Measurements from ENCODE around the gene PEPD. TPM values are rescaled to one million over a fixed set of nuclear protein-coding genes. Genes with fewer than 3 reads are reported as not detected.
A peak's percentile ranks its signal among the peaks of the same experiment; 100 is the strongest.

The PEPD gene
- total RNA-seq, 2 experiments from 2014 or later, result 38.1 to 44.5 TPM

DNA sequence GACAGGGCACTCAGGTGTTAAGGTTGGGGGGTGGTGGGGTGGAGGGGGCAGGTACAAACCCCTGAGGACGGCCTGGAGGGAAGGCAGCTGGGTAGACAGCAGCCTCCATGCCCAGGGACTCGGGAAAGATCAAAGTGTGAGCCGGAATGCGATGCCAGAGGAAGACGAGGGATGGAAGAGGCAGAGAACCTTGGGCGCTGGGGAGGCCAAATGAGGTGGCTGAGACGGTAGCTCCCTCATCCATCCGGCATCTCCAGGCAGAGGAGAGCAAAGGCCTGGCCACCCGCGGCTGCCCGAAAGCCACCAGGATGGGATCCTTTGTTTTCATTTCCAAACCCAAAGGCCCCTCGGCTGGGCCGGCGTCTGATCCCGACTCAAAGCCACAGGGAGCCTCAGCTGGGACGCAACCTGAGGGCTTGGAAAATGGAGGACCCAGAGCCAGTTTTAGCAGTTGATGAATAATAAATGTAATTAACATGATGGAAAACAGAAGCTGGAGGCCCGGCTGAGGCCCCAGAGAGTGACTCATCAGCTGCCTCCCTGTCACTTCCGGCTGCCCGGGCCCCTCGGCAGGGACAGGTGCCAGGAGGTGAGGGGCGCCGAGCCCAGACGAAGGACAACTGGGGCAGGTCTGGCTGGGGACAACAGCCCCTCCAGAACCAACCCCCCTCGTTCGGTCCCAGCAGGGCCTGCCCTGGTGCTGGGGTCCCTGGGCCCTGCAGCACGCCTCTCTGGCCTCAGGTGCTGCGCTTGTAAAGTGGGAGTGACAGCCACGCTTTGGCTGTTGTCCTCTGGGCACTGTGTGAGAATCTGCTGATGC, 86.5 kb downstream of the PEPD start:
- Mint-ChIP-seq H3K4me1 (peaks cover 6% of the 10 kb centered on the region), H3K27ac (no peak overlapping the region), H3K4me3 (no peak overlapping the region), H3K27me3 (no peaks in the 10 kb centered on the region), H3K36me3 (ENCODE audit: low read depth) (no peaks in the 10 kb centered on the region), H3K9me3 (no peaks in the 10 kb centered on the region)
- ChIA-PET CTCF (no interaction called here), POLR2A (no interaction called here)
- DNase-seq, result no peak

DNA sequence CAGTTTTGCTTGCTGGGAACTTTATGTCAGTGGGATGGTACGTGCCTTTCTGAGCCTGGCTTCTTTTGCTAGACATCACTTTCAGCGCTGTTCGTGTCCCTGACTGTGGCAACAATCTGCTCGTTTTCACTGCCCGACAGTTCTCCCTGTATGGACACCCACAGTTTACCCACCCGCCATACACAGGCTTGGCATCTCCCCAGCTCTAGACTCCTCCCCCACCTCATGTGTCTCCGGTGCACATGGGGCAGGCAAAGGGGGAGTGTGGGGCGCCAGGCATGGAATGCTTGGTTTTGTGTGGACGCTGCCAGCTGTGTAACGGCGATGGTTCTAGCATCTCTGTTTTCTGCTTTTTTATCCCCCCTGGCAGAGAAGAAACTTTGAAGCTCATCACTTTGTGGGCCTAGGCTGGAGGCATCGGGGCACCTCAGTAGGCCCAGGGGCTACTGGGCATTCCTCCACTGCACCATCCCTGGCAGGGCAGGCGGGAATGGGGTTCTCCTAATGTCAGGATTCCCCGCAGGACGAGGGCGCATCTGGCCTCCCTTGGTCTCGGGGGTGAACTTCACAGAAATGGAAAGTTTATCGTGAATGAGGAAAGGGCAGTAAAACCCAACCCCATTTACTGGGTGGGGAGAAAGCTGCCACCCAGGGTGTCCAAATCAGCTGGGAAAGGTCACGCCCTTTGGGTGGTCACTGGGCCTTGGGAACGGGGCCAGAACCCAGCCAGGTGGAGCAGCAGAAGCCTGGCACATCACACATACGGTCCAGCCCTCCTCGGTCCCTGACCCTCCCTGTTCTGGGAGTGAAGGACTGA, 87.3 kb downstream of the PEPD start:
- peaks cover 6% of the 10 kb centered on the region for H3K4me1 Mint-ChIP-seq
- POLR2A ChIA-PET, result no interaction called here

DNA sequence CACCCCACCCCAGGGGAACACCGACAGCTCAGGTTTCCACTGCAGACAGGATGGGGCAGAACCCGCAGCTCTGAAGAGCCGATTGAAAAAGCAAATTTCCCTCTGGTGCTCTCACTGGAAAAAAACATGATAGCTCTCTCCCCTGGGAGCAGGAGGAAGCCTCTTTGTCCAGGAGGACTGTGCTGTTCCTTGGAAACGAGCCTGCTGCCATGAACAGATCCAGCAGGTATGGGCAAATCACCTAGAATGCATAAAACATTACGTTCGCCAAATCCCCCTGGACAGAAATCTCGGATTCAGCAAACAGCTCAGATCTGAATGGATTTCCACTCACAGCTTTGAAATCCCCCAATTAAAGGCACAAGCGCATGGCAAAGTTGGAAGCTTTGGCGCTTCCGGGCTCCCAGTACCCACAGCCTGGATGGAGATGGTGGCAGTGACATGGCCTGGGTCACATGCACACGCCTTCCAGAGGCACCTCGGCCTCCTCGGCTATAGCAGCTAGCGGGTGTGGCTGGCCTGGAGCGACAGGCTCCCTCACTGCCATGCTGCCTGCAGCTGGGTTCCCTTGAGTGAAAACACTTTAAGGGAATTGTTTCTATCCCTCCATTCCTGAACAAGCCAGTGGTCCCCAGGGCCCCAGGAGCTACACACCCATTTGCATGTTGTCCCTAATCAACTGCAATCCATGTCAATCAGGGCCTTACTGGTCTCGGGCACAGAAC, 89.0 kb downstream of the PEPD start:
- no peak for DNase-seq

More for the DNA sequence above, 87.3 kb downstream of the PEPD start:
- CTCF ChIA-PET, result no interaction called here
- Mint-ChIP-seq H3K36me3 (ENCODE audit: low read depth) (no peaks in the 10 kb centered on the region), H3K27ac (no peak overlapping the region), H3K27me3 (no peaks in the 10 kb centered on the region), H3K9me3 (no peaks in the 10 kb centered on the region), H3K4me3 (no peak overlapping the region)
- DNase-seq, result no peak

DNA sequence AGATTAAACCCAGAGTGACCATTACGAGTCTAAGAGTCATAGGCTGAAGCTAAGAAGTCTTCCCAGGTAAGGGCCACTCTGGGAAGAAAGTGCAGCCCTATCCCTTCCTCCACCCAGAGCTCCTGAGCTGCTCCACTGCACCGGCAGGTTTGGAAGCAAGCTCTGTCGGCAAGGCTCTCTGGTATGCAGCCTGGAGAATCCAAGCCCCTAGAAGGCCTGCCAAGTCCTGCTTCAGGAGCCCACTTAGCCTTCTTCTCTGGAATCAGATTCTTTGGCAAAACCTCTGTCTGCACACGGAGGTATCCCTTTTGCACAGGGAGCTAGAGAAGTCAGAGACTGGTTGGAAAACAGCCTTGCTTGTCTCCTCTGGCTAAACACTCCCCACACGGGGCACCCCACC, 89.6 kb downstream of the PEPD start:
- no peak overlapping the region for H3K4me3 Mint-ChIP-seq
- no peaks in the 10 kb centered on the region for H3K27me3 Mint-ChIP-seq
- H3K36me3 Mint-ChIP-seq (ENCODE audit: low read depth), result no peaks in the 10 kb centered on the region
- no peak overlapping the region for H3K27ac Mint-ChIP-seq
- ChIA-PET POLR2A (no interaction called here), CTCF (interaction anchor here (1.1 kb wide), 1 partner anchor 339 kb away, joined by 5 read pairs; no protein-coding TSS in a partner anchor)
- H3K4me1 Mint-ChIP-seq, result peaks cover 6% of the 10 kb centered on the region
- no peaks in the 10 kb centered on the region for H3K9me3 Mint-ChIP-seq
- no peak for DNase-seq

More for the DNA sequence above, 89.0 kb downstream of the PEPD start:
- Mint-ChIP-seq H3K9me3 (no peaks in the 10 kb centered on the region), H3K4me1 (peaks cover 6% of the 10 kb centered on the region), H3K4me3 (no peak overlapping the region), H3K27me3 (no peaks in the 10 kb centered on the region), H3K36me3 (ENCODE audit: low read depth) (no peaks in the 10 kb centered on the region), H3K27ac (peak overlapping the region; percentile 6)
- CTCF ChIA-PET, result interaction anchor here (0.9 to 1.1 kb wide), 2 partner anchors 16 to 338 kb away, joined by 3 to 5 read pairs; no protein-coding TSS in a partner anchor
- POLR2A ChIA-PET, result no interaction called here

DNA sequence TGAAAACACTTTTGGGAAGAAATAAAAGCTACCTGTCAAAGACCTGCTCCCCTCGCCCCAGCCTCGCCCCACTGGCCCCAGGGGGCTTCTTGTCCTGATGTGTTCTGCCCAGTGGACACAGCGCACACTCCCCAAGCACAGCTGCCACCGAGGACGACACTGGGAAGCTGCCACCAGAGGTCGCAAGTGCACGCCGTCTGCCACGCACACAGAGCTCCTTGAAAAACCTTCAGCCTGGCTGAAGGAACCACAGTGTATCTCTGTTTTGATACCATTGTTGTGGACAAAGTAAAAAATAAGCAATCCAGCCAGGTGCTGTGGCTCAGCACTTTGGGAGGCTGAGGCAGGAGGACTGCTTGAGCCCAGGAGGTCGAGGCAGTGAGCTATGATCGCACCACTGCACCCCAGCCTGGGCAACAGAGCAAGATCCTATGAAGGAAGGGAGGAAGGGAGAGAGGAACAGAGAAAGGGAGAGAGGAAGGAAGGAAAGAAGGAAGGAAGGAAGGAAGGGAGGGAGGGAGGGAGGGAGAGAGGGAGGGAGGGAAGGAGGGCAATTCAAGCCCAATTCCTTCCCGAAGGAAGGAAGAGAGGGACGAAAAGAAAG, 90.8 kb downstream of the PEPD start:
- H3K4me1 Mint-ChIP-seq, result peaks cover 6% of the 10 kb centered on the region
- peak overlapping the region; percentile 72 for H3K27ac Mint-ChIP-seq

DNA sequence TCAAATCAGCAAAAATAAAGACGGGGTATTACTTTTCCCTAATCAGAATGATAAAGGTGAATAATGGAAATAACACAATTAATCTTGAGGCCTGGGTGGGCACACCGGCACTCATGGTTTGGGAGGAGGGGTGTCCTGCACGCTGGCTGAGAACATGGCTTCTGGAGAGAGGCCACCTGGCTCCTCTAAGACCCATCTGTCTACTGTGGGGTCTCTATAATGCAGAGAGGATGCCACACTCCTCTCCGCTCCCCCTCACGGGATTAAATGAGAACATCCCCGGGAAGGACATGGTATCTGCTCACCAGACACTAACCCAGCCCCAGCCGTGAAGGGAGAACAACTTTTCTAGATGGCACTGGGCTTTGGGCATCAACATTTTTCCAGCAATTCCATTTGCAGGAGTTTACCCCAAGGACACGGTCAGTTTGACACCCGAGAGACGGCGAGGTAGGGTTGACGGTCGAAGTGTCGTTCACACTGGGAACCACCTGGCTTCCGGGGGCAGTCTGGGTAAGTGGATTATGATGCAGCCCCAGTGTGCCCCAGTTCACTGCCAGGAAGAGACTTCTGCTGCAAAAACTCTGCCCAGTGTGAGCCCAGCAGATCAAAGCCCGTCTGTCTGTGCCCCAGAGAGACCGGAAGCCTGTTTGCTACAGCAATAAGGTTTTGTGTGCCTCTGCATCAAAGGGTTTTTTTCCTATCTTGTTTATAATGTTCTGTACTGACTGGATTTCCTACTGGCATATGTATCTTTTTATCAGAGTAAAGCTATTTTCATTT, 91.5 kb downstream of the PEPD start:
- Mint-ChIP-seq H3K27me3 (no peaks in the 10 kb centered on the region), H3K9me3 (no peaks in the 10 kb centered on the region), H3K4me1 (peaks cover 6% of the 10 kb centered on the region), H3K27ac (peak overlapping the region; percentile 72), H3K36me3 (ENCODE audit: low read depth) (no peaks in the 10 kb centered on the region), H3K4me3 (peak overlapping the region; percentile 20)
- ChIA-PET CTCF (interaction anchor here (0.8 to 1.2 kb wide), 4 partner anchors 46 to 348 kb away, joined by 3 to 6 read pairs (median 4); no protein-coding TSS in a partner anchor), POLR2A (no interaction called here)
- peak; percentile 43 for DNase-seq

More for the DNA sequence above, 90.8 kb downstream of the PEPD start:
- Mint-ChIP-seq H3K4me3 (peak overlapping the region; percentile 20), H3K36me3 (ENCODE audit: low read depth) (no peaks in the 10 kb centered on the region), H3K9me3 (no peaks in the 10 kb centered on the region), H3K27me3 (no peaks in the 10 kb centered on the region)
- DNase-seq, result peak; percentile 71
- POLR2A ChIA-PET, result no interaction called here
- CTCF ChIA-PET, result interaction anchor here (0.6 to 1.2 kb wide), 5 partner anchors 46 to 563 kb away, joined by 3 to 6 read pairs (median 3); no protein-coding TSS in a partner anchor

DNA sequence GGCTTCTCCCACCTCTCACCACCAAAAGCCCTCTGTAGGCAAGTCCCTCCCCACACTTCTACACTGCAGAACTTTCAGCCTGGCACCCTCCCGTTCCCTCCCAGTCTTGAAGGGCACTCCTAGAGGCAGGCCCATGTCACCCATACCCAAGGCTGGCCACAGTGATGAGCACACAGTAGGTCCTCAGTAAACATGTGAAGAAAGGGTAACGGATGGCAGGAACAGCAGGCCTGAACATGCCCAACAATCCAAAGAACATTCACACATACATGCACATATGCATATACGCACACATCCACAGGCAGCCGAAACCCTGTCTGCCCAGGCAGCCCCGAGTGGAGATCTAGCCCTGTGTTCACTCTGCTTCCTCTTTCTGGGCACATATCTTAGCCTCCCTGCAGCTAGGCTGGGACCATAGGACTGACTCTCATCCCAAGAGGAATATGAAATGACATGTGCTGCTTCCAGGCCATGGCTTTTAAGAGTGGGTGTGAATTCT, 92.9 kb downstream of the PEPD start:
- H3K9me3 Mint-ChIP-seq, result no peaks in the 10 kb centered on the region
- peaks cover 6% of the 10 kb centered on the region for H3K4me1 Mint-ChIP-seq
- ChIA-PET CTCF (no interaction called here), POLR2A (no interaction called here)
- DNase-seq, result no peak
- H3K4me3 Mint-ChIP-seq, result no peak overlapping the region
- H3K36me3 Mint-ChIP-seq (ENCODE audit: low read depth), result no peaks in the 10 kb centered on the region
- no peaks in the 10 kb centered on the region for H3K27me3 Mint-ChIP-seq
- H3K27ac Mint-ChIP-seq, result no peak overlapping the region

DNA sequence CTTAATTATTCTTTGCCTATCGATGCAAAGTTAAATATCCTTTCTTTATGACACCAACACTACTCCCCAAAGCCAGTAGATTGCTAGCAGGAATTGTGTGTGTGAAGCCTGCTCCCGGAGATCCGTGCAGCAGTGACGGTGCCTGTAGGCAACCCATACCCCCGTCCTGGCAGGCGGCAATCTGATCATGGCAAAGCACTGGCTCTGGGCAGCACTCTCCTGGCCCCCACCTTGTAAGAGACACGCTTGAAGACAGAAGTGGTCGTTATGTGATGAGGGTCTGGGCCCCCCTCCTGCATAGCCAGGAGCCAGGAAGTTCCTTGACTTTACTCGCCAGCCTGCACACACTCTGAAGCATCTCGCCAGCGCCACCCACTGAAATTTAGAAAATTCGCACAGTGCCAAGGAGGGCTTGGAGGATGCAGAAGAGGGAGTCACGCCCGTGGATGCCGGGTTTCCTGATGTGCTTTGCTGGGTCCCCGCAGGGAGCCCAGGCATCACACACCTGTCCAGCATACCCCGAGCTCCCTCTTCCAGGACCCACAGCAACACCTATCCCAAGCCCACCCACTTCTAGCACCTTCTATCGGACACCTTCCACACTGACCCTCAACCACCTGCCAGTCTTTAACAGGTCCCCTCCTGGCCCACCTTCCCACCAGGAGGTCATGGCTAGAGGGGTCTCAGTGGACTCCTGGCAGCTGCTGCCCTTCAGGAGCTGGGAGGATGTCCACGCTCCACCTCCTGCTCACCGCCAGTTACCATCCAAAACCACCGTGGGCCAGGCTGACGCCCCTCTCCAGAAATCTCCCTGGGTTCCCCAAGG, 93.6 kb downstream of the PEPD start:
- no peaks in the 10 kb centered on the region for H3K36me3 Mint-ChIP-seq (ENCODE audit: low read depth)
- H3K4me1 Mint-ChIP-seq, result peaks cover 6% of the 10 kb centered on the region
- CTCF ChIA-PET, result interaction anchor here (0.9 kb wide), 1 partner anchor 320 kb away, joined by 3 read pairs; no protein-coding TSS in a partner anchor

DNA sequence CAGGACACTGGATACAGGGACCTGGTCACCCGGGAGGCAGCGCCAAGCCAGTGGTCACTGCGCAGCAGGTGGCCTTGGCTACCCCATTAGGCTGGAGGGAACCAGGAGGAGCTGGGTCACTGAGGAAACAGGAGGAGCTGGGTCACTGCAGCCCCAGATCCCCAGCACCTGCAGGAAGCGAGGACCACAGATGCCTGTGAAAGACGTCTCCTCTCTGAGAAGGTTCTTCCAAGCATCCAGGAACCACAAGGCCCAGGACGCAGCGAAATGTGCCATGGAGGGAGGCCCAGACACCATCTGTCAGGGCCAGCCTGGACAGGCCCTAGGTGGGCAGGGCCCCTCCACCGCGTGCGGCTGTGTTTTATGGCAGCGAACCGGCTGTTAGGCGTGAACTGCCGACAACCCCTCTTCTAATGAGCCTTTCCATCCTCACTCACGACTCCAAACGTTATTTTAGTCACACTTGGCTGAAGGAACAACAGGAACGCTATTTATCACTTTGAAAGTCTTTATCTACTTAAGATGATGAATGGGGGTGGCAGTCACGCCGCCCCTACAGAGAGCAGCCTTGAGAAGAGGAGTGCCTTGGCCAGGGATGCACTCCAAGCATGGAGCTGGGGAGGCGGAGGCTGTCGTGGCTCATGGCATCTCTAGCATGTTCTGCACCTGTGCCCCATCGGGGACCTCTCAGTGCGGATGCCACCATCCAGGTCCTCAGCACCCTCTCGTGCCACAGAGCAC, 94.8 kb downstream of the PEPD start:
- CTCF ChIA-PET, result interaction anchor here (0.9 kb wide), 1 partner anchor 322 kb away, joined by 3 read pairs; no protein-coding TSS in a partner anchor
- Mint-ChIP-seq H3K4me3 (no peak overlapping the region), H3K27ac (no peak overlapping the region), H3K27me3 (no peaks in the 10 kb centered on the region), H3K36me3 (ENCODE audit: low read depth) (no peaks in the 10 kb centered on the region), H3K4me1 (peaks cover 6% of the 10 kb centered on the region), H3K9me3 (no peaks in the 10 kb centered on the region)
- no peak for DNase-seq
- POLR2A ChIA-PET, result no interaction called here

More for the DNA sequence above, 93.6 kb downstream of the PEPD start:
- Mint-ChIP-seq H3K4me3 (no peak overlapping the region), H3K27ac (no peak overlapping the region), H3K9me3 (no peaks in the 10 kb centered on the region), H3K27me3 (no peaks in the 10 kb centered on the region)
- POLR2A ChIA-PET, result no interaction called here
- no peak for DNase-seq

DNA sequence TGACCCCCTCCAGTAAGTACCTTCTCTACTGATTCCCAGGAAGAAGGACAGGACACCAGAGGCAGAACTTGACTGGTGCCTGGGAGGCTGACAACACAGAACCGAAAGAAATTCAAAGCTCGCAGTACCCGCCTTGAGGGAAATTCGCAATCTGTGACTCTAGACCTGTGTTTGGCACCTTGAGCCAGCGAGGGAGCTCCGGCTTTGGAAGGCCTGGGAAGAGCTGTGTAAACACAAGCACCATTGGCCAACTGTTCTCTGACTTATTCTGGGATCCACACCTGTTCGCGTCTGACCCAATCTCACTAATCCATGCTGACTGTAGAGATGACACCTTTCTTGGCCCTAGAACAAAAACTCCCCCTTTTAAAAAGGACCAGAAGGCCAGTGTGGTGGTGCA, 97.4 kb downstream of the PEPD start:
- no peak for DNase-seq
- Mint-ChIP-seq H3K27ac (no peak overlapping the region), H3K4me3 (no peak overlapping the region), H3K9me3 (no peaks in the 10 kb centered on the region), H3K4me1 (no peaks in the 10 kb centered on the region), H3K36me3 (ENCODE audit: low read depth) (no peaks in the 10 kb centered on the region), H3K27me3 (no peaks in the 10 kb centered on the region)
- ChIA-PET CTCF (interaction anchor here (0.7 kb wide), 1 partner anchor 8 kb away, joined by 3 read pairs; no protein-coding TSS in a partner anchor), POLR2A (no interaction called here)

All from activated CD4-positive, alpha-beta T cell treated with anti-CD3 and anti-CD28 coated beads, Interleukin-2, amount 10 ng/mL, durations not matched to agents 7 days and 5 days (primary cell).